Measurements from ENCODE around the gene CCP110.

Gene CCP110

DNA sequence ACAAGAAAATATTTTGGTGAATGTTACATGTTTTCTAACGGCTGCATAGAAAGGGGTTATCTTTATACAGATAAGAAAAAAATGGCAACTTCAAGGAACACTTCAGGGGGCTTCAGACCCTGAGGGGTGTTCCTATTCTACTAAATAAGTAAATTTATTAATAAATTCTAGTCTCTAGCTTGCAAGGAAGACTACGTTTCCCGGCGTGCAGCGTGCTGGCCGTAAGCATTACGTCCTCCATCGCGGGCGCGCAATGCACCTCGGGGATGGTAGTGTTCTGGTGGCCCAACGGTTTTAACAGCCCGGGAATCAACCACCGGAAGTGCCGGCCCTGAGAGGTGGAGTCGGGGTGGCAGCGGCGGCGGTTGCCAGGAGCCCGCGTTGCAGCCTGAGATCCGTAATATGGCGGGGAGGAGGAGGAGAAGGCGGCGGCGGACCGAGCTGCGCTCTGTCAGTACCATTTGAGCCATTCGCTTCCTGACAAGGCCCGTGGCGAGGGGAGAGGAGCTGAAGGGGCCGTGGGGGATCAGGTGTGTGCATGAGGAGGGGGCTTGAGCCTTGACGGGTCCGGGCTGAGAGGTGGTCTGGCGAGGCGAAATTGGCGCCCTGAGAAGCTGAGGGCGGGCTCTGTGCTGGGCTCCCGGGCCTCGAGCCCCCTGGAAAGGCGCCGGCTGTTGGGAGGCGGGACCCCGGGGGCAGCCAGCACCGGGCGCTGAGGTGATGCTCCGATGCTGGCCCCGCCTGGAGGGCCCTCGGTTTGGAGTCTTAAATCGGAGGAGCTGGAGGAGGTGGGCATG lies at the start of gene CCP110:
TSS of gene CCP110 (plus strand) at position 384 of the 797 bp plus-strand sequence. CDS start 3,940 bp downstream, outside the sequence.
- DNase-seq (ENCODE audit: low read depth in 2 of 2): peak; percentile 93

GRCh38 chr16:19474617-19475016 lies 49.1 kb upstream of the CCP110 start:
- DNase-seq (ENCODE audit: low read depth in 2 of 2): no peak

DNA sequence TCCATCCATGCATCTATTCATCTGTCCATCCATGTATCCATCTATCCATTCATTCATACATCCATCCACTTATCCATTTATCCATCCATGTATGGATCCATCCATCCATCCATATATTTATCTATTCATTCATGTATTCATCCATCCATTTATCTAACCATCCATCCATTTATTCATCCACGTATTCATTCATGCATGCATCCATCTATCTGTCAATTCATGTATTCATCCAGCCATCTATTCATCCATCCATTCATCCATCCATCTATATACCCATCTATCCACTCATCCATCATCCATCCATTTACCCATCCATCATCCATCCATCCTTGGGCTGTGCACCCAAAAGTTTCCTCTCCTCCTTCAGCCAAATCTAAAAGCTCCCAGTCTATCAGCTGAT lies 45.2 kb upstream of the CCP110 start:
- DNase-seq (ENCODE audit: low read depth in 2 of 2): no peak

DNA sequence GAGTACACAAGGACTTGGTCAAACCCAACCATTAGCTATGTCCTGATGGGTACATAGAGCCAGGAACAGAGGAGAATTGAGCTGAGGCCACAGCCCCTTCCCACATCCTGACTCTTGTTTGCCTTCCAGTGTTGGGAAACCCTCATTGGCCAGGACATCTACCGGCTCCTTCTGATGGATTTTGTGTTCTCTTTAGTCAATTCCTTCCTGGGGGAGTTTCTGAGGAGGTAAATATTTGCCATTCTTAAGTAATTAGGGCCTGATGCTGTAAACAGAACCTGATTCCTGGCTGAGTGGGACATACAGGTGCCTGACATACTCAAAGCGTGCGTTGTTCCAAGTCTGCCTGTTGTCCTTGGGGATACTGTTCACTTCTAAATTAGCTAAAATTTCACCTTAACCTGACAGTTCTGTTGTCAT lies 44.4 kb upstream of the CCP110 start:
- DNase-seq (ENCODE audit: low read depth in 2 of 2): no peak

DNA sequence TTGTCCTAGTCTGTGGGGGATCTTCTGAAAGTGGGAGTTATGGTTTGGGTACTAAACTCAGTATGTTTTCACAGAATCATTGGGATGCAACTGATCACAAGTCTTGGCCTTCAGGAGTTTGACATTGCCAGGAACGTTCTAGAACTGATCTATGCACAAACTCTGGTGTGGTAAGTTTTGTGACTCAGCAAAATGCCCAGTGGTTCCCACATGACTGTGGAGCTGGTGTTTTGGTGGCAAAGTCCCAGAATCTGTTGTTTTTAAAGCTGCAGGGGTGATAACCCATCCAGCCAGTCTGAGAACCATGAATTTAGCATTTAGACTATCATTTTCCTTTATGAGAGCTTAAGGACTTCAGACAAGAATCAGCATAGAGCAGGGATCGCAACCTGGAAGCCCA lies 42.4 kb upstream of the CCP110 start:
- no peak for DNase-seq (ENCODE audit: low read depth in 2 of 2)

DNA sequence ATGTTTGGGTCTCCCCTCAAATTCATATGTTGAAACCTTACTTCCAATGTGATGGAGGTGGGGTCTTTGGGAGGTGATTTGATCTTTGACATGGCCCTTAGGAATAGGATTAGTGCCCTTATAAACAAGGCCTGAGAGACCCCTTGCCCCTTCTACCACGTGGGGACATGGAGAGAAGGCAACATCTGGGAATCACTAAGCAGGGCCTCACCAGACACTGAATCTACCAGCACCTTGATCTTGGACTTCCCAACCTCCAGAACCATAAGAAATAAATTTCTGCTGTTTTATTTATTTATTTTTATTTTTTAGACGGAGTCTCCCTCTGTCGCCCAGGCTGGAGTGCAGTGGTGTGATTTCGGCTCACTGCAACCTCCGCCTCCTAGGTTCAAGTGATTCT lies 42.0 kb upstream of the CCP110 start:
- DNase-seq (ENCODE audit: low read depth in 2 of 2): no peak

DNA sequence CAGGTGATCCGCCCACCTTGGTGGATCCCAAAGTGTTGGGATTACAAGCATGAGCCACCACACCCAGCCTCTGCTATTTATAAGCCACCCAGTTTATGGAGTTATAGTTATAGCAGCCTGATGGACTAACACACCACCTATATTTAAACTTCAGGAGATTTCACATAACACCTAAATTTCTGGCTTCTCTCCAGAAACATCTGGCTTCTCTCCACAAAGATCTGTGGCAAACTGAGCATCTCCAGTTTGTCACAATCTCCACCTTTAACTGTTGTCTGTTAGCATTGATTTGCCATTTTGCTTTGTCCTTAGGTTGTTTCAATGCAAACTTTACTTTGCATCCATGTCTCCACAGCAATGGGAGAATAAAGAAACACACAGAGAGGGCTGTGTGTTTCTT lies 41.5 kb upstream of the CCP110 start:
- DNase-seq (ENCODE audit: low read depth in 2 of 2): no peak

DNA sequence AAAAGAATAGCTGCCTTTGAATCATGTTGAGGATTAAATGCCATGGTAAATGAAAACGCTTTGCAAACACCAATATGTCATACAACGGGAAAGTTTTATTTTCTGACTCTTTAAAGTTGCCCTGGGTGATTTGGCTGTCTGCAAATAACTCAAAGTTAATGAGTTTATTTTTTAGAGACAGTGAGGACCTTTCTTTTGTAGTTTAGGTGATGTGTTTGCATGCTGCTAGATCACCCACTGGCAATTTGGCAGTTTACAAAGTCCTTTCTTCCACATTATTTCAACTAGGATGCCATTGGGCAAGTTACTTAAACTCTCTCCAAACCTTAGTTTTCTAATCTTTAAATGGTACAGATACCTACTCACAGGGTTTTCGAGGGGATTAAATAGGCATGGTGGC lies 39.6 kb upstream of the CCP110 start:
- DNase-seq (ENCODE audit: low read depth in 2 of 2): no peak

GRCh38 chr16:19485611-19486010 lies 38.1 kb upstream of the CCP110 start:
- no peak for DNase-seq (ENCODE audit: low read depth in 2 of 2)

DNA sequence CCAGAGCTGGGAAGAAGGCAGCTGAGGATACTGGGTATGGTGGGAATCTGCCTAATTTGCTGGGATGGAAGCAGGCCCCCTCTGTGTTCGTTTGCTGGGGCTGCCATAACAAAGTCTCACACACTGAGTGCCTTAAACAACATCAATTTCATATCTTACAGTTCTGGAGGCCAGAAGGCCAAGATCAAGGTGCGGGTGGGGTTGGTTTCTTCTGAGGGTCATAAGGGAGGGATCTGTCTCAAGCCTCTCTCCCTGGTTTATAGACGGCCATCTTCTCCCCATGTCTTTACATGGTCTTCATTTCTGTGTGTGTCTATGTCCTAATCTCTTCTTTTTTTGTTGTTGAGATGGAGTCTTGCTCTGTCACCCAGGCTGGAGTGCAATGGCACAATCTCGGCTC lies 37.7 kb upstream of the CCP110 start:
- no peak for DNase-seq (ENCODE audit: low read depth in 2 of 2)

DNA sequence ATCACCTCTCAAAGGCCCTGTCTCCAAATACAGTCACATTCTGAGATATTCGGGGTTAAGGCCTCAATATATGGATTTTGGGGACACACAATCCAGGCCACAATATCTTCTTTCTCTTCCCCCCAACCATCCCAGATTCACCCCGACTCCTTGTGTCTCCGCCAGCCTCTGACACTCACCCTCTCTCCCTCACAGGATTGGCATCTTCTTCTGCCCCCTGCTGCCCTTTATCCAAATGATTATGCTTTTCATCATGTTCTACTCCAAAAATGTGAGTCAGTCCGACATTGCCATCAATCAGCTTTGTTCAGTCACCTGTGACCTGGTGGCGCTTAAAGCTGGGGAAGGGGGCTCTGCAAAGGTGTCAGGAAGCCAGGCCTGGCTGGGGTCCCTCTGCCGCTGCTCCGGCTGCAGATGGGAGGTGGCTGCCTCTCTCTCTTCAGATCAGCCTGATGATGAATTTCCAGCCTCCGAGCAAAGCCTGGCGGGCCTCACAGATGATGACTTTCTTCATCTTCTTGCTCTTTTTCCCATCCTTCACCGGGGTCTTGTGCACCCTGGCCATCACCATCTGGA lies 36.9 kb upstream of the CCP110 start:
- no peak for DNase-seq (ENCODE audit: low read depth in 2 of 2)

DNA sequence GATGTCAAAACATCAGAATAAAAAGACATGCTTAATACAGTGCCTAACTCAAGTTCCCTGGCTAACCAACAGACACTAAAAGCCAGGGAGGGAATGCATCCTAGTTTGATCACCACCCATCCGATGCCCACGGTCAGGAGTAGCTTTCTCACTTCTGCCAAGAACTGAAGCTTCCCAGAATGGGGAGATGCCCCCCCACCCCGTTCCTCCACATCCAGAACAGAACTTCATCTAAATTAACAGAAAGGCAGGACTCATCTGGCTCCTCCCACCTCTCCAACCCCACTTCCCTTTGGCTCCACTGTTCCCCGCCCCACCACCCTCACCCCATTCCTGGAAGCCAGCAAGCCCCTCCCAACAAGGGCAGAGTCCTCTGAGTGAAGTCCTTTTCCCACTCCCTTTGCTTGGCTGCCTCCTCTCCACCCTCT lies 35.5 kb upstream of the CCP110 start:
- no peak for DNase-seq (ENCODE audit: low read depth in 2 of 2)

DNA sequence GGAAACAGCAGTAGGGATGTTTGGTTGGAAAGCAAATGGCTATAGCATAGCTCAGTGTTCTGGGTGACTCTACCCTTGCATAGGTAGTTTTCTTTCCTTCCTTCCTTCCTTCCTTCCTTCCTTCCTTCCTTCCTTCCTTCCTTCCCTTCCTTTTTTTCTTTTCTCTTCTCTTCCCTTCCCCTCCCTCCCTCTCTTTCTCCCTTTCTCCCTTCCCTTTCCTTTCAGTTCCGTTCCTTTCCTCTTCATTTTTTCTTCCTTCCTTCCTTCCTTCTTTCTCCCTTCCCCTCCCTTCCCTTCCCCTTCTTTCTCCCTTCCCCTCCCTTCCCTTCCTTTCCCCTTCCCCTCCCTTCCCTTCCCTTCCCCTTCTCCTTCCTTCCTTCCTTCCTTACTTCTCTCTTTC lies 33.1 kb upstream of the CCP110 start:
- DNase-seq (ENCODE audit: low read depth in 2 of 2): no peak

GRCh38 chr16:19497176-19497575 lies 26.6 kb upstream of the CCP110 start:
- DNase-seq (ENCODE audit: low read depth in 2 of 2): no peak

GRCh38 chr16:19499006-19499405 lies 24.7 kb upstream of the CCP110 start:
- no peak for DNase-seq (ENCODE audit: low read depth in 2 of 2)

DNA sequence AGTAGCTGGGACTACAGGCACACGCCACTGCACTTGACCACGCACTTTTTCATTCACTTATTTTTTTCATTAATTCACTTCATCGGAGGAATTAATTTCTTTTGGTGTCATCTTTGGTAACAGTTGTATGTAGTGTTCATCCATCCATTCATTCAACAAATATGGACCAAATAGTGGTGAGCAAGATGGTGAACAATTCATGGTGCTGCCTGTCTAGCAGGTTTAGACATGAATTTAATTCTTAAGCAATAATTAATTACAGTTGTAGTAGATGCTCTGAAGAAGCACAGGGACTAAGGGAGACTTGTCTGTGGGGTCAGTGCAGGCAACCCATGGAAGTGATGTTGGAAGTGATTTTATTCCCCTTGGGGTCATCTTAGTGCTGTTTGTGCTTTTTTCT lies 24.3 kb upstream of the CCP110 start:
- DNase-seq (ENCODE audit: low read depth in 2 of 2): no peak

DNA sequence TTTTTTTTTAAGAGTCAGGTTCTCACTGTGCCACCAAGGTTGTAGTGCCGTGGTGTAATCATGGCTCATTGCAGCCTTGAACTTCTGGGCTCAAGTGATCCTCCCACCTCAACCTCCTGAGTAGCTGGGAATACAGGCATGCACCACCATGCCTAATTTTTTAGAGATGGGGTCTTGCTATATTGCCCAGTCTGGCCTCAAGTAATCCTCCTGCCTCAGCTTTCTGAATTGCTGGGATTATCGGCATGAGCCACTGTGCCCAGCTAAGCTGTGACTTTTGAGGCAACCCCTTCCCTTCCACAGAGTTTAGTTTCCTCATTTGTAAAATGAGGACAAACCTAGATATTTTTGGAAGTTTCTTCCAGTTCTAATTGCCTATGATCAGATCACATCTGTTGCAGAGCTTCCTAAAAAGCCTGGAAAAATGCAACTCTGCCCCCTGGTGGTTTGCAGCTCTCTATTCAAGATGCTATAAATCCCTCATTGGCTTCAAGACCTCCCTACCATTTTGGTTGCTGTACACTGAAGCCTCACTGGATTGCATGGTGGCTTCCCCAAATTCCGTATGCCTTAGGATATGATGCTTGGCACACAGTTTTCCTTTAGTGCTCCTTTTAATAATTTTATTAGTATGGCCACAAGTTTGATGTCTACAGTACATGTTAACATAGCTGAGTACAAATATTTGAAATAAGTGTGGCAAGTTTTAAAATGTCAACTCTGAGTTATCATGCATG lies 21.2 kb upstream of the CCP110 start:
- DNase-seq (ENCODE audit: low read depth in 2 of 2): peak; percentile 24 to 59

DNA sequence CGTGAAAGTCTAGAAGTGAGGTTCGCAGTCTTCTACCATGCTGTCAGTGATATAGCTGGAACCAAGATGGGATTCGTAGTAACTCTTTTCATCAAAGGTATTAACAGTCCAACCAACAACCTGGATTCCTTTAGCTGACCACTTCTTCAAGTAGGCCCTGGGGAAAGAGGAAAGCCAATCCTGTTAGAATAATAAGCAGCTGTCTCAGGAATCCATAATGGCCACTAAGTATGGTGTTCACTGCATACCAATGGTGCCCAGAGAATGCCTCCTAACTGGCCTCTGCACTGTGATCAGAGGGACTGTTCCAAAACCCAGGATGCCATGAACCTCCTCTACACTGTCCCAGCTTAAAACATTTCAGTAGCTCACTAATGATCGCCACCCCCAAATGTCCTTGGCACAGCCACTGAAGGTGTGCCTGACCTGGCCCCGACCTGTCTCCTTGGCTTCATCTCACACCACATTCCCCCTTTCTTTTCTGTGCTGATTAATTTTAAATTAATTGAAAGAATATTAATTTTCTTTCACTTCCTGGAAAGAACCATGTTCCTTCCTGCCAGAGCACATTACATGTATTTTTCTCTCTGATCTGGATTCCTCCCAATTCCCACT lies 20.2 kb upstream of the CCP110 start:
- DNase-seq (ENCODE audit: low read depth in 2 of 2): no peak

- DNase-seq (ENCODE audit: low read depth in 2 of 2): no peak
Observed at GRCh38 chr16:19505600-19506303, 18.0 kb upstream of the CCP110 start.

GRCh38 chr16:19506965-19507364 lies 16.8 kb upstream of the CCP110 start:
- DNase-seq (ENCODE audit: low read depth in 2 of 2): no peak

GRCh38 chr16:19507867-19508266 lies 15.9 kb upstream of the CCP110 start:
- DNase-seq (ENCODE audit: low read depth in 2 of 2): no peak

DNA sequence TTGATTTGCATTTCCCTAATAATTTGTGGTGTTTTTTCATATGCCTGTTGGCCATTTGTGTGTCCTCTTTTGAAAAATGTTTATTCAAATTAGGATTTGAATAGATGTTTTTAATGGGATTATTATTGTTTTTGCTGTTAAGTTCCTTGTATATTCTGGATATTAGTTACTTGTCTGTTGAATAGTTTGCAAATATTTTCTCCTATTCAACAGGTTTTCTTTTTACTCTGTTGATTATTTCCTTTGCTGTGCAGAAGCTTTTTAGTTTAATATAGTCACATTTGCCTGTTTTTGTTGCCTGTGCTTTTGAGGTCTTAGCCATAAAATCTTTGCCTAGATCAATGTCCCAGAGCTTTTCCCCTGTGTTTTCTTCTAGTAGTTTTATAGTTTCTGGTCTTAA lies 11.4 kb upstream of the CCP110 start:
- no peak for DNase-seq (ENCODE audit: low read depth in 2 of 2)
